LoVo (cell line): Measurements from ENCODE around the gene GSAP.
"Not testable (repeated sequence)": the region's sequence is repeated elsewhere in the genome, so short reads cannot be mapped to it uniquely, and the experiment has no call there.

Experiments used
- DNase-seq: peaks from one replicate; pipeline ENCODE4 v3.0.0-alpha.2; 2016; ENCODE audit warnings: low spot score

GSAP gene, protein sequence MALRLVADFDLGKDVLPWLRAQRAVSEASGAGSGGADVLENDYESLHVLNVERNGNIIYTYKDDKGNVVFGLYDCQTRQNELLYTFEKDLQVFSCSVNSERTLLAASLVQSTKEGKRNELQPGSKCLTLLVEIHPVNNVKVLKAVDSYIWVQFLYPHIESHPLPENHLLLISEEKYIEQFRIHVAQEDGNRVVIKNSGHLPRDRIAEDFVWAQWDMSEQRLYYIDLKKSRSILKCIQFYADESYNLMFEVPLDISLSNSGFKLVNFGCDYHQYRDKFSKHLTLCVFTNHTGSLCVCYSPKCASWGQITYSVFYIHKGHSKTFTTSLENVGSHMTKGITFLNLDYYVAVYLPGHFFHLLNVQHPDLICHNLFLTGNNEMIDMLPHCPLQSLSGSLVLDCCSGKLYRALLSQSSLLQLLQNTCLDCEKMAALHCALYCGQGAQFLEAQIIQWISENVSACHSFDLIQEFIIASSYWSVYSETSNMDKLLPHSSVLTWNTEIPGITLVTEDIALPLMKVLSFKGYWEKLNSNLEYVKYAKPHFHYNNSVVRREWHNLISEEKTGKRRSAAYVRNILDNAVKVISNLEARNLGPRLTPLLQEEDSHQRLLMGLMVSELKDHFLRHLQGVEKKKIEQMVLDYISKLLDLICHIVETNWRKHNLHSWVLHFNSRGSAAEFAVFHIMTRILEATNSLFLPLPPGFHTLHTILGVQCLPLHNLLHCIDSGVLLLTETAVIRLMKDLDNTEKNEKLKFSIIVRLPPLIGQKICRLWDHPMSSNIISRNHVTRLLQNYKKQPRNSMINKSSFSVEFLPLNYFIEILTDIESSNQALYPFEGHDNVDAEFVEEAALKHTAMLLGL

DNA sequence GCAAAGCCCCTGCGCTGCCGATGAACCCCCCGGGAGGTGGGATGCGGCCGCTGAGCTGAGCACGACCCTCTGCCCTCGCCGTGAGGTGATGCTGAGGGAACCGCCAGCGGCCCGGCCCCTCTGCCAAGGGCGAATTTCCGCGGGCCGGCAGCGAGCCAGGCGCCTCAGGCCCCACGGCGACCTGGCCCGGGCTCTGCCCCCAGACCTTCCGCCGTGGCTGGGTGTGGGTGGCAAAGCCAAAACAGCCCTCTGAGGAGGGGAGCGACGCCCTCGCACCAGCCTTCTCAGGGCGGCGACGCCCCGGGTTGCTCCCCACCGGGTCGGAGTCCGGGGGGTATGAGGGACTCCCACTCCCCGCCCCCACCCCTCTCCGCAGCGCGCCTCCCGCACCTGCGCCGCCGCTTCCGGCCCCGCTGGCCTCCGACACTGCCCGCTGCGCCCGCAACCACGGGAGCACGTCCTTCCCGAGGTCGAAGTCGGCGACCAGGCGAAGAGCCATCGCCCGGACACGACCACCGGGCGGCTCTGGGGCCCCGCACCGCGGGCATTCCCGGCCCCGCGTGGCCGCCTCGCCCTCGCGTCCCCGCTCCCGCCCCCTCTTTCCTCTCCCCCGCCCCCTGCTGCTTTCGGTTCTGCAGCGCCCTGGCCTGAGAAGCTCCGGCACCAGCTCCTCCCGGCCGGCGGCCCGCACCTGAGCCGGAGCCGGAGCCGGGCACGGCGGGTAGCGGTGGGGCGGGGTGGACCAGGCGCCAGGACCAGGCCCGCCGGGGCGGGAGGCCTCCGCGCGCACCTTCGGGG, at the start of gene GSAP:
Gene GSAP (minus strand): TSS at position 527 of the 798 bp plus-strand sequence. CDS start 28 bp downstream, at position 499.
- peak; percentile 76 for DNase-seq

DNA sequence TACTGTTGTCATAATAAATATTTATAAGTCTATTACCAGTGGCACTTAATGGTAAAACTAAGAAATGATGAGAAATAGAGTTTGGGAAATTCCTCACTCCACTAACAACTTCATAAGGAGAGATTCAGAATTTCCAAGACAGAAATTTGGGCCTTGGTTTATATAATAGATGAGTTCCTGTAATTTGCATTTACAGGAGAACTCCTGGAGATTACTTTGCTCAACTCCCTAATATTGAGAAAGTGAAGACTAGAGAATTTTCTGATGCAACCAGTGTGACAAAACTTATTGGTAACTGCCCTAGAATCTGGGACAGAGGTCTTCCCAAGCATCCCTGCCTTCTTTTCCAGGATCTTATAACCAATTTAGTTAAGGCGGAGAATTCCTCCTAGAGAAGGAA, 49.1 kb upstream of the GSAP start:
- DNase-seq, result no peak

- no peak for DNase-seq
These were observed 48.4 kb upstream of the GSAP start for GRCh38 chr7:77464589-77464988.

GRCh38 chr7:77463632-77464031, 47.5 kb upstream of the GSAP start:
- peak; percentile 39 for DNase-seq

- DNase-seq, result no peak
These were observed 45.7 kb upstream of the GSAP start for GRCh38 chr7:77461842-77462241.

DNA sequence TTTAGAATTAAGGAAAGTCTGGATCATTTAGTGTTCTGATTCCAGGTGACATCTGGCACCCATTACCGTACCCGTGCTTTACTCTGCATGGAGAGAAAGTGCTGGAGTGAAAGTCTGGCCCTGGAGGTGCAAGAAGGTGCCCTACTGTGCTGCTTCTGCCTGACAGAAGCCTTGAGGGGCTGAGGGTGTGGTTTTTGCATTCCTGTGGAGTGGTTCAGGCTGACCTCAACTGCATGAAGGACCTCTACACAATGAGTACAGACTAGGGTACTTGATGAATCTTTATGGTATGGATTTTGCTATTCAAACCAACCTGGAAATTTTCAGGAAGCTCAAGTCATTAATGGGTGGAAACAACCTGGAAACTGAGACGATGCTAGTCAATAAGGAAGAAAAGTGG, 45.1 kb upstream of the GSAP start:
- no peak for DNase-seq

DNA sequence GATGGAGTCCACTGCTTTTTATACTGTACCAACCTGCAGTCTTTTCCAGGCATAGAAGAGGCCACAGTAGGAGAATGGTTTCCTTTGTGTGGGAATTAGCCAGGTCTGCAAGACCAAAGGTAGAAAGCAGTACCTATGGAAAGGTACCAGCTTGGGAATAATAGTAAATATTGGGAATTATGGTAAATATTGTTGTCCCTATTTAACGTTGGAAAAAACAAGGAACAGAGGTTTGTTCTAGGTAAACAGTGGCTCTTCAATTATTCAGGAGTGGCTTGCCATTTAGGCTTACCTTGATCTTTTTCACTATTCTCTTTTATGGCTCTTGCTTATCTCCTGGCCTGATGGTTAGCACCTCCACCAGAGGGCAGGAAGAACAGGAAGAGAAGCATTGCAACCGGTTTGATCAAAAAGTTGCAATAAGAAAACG, 43.9 kb upstream of the GSAP start:
- DNase-seq, result peak; percentile 38

- DNase-seq, result no peak
These were observed 43.2 kb upstream of the GSAP start for GRCh38 chr7:77459311-77459726.

GRCh38 chr7:77458786-77459185, 42.6 kb upstream of the GSAP start:
- DNase-seq, result no peak

DNA sequence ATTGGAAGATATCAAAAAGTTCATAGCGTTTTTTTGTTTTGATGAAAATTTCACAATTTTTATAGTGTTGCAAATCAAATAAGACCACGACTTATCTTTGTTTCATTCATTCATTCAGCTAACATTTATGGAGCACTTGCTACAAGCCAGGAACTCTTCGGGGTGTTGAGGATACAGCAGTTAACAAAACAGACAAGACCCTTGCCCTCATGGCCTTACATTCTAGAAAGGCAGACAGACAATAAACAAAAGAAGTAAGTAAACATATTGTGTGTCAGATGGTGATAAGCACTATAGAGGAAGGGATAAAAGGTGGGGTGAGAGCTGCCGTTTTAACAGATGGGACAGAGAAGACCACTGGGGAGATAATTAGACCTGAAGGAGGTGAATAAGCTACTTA, 41.6 kb upstream of the GSAP start:
- DNase-seq, result no peak

DNA sequence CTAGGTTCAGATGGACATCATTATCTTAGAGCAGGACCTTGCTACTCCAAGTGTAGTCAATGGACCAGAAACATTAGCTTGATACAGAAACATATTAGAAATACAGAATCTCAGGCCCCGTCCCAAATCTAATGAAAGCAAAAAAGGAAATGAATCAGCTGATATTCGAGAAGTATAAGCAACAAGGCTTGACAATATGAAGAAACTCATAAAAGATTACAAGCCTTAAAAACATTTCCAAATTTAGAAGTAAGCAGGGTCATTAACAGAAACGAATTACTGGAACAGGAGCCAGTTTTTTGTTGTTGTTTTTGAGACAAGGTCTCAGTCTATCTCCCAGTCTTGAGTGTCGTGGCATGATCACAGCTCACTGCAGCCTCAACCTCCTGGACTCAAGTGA, 40.5 kb upstream of the GSAP start:
- no peak for DNase-seq

GRCh38 chr7:77455321-77455720, 39.2 kb upstream of the GSAP start:
- DNase-seq, result no peak

GRCh38 chr7:77454802-77455201, 38.7 kb upstream of the GSAP start:
- no peak for DNase-seq

GRCh38 chr7:77453531-77453930, 37.4 kb upstream of the GSAP start:
- no peak for DNase-seq

GRCh38 chr7:77451950-77452349, 35.8 kb upstream of the GSAP start:
- DNase-seq, result not testable (repeated sequence)

GRCh38 chr7:77450613-77451012, 34.5 kb upstream of the GSAP start:
- DNase-seq, result no peak

- DNase-seq, result no peak
These were observed 33.9 kb upstream of the GSAP start for GRCh38 chr7:77450054-77450453.

GRCh38 chr7:77447616-77448015, 31.5 kb upstream of the GSAP start:
- DNase-seq, result no peak

DNA sequence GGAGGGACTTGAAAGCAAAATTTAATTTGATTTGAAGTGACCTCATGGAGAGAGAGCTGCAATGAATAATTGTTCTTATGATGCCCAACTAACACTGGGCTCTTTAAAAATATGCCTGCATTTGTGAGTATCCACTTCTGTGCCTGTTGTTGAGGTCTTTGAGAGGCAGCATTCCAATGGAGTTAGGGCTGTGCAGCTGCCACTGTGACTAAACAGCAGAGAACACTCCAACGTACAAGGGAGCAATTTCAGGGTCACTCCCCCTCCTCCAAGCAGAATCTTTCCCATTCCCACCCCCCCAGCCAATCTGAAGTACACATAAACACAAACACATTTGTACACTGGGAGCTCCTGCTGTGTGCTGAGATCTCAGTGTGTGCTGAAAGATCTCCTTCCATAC, 28.0 kb upstream of the GSAP start:
- no peak for DNase-seq

DNA sequence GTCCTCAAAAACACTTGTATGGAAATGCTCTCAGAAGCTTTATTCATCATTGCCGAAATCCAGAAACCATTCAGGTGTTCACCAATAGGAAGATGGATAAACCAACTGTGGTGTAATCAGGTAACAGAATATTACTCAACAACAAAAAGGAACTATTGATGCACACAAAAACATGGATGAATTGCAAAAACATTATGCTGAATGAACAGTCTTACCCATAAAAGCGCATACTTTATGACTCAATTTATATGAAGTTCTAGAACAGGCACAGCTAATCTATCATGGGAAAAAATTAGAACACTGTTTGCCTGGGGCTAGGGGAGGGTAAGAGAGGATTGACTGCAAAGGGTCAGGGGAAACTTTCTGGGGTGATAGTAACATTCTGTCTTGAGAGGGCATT, 26.9 kb upstream of the GSAP start:
- no peak for DNase-seq

DNA sequence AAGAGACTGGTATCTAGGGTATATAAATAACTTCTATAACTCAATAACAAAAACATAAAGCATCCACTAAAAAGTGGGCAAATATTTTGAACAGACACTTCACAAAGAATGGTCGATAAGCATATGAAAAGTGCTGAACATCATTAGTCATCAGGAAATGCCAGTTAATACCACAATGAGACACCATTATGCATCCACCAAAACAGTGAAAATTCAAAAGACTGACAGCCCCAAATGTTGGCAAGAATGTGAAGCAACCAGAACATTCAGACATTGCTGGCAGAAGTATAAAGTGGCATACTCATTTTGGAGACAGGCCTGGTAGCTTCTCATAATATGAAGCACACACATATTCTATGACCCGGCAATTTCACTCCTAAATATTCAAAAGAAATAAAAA, 26.5 kb upstream of the GSAP start:
- DNase-seq, result no peak

DNA sequence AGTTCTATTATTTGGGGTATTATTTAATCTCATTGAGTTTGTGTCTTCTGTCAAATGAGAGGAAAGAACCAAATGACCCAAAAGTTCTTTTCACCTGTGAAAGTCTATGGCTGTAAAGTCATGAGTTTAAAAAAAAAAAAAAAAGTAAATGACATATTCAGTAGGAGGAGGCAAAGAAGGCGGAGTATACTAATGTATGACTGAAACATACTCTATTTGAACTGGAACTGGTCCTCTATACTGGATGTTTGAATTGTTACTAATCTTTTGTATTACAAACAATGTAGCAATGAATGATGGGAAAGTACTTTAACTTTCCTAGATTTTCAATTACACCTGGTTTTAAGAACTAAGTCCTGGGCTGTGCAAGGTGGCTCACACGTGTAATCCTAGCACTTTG, 24.9 kb upstream of the GSAP start:
- no peak for DNase-seq
